HepG2 (cell line): ENCODE results near the gene PRPSAP1. TPM values are rescaled to one million over a fixed set of nuclear protein-coding genes. Genes with fewer than 3 reads are reported as not detected.

Source experiments
- HOXA7 ChIP-seq: sonication (generic); formaldehyde crosslinking; IDR thresholded peaks from 2 replicates; pipeline ENCODE4 v1.8.1; 2022; ENCODE audit warnings: mild to moderate bottlenecking, missing genetic modification reagents, moderate library complexity
- KLF12 ChIP-seq: sonication (generic); formaldehyde crosslinking; IDR thresholded peaks from 2 replicates; pipeline ENCODE4 v1.4.0; 2020; ENCODE audit warnings: missing genetic modification reagents, borderline replicate concordance
- NR1H2 ChIP-seq: sonication (generic); formaldehyde crosslinking; IDR thresholded peaks from 2 replicates; pipeline ENCODE4 v1.8.1; 2022; ENCODE audit warnings: low read depth, missing genetic modification reagents, borderline replicate concordance
- NR2F1 ChIP-seq, 2 experiments: fragments of 450-650 bp in 1 of 2; formaldehyde crosslinking in 1 of 2; IDR thresholded peaks; 2 replicates each; pipeline versions ENCODE4 v1.5.0 to v1.6.1; 2016 to 2020; ENCODE audit warnings: mild to moderate bottlenecking in 1 of 2, missing compliant biosample characterization in 1 of 2, missing genetic modification reagents in 1 of 2, moderate library complexity in 1 of 2
- POLR2A ChIP-seq, 2 experiments: IDR thresholded peaks; 2 replicates each; pipeline ENCODE4 v1.6.1; 2011; ENCODE audit warnings: low read depth in 2 of 2, low read length in 2 of 2, mild to moderate bottlenecking in 1 of 2, moderate library complexity in 1 of 2; ENCODE audit not compliant: insufficient read depth in 1 of 2
- PRPF4 ChIP-seq: fragments of 200-400 bp; formaldehyde crosslinking; IDR thresholded peaks from 2 replicates; pipeline ENCODE4 v1.6.1; 2016; ENCODE audit warnings: low read length, low read depth; ENCODE audit not compliant: poor library complexity, severe bottlenecking
- RFXAP ChIP-seq: sonication (generic); formaldehyde crosslinking; IDR thresholded peaks from 2 replicates; pipeline ENCODE4 v1.4.0; 2020; ENCODE audit warnings: missing genetic modification reagents, borderline replicate concordance
- SMARCE1 ChIP-seq: fragments of 450-650 bp; IDR thresholded peaks from 2 replicates; pipeline ENCODE4 v1.6.1; 2017; ENCODE audit warnings: borderline replicate concordance
- SNAPC2 ChIP-seq: sonication (generic); formaldehyde crosslinking; IDR thresholded peaks from 2 replicates; pipeline ENCODE4 v1.8.1; 2022; ENCODE audit warnings: mild to moderate bottlenecking, missing genetic modification reagents
- XRCC5 ChIP-seq: fragments of 200-400 bp; formaldehyde crosslinking; optimal IDR thresholded peaks from 2 replicates; pipeline ENCODE3; 2017; ENCODE audit warnings: mild to moderate bottlenecking, low read length
- ZBTB38 ChIP-seq: sonication (generic); formaldehyde crosslinking; IDR thresholded peaks from 2 replicates; pipeline ENCODE4 v1.5.1; 2020; ENCODE audit warnings: mild to moderate bottlenecking, missing genetic modification reagents
- ZBTB7A ChIP-seq: sonication (generic); formaldehyde crosslinking; IDR thresholded peaks from 2 replicates; pipeline ENCODE4 v1.8.0; 2022; ENCODE audit warnings: mild to moderate bottlenecking, missing genetic modification reagents
- ZNF274 ChIP-seq: sonication (generic); formaldehyde crosslinking; IDR thresholded peaks from 2 replicates; pipeline ENCODE4 v1.5.1; 2020; ENCODE audit warnings: mild to moderate bottlenecking, missing genetic modification reagents
- ZNF460 ChIP-seq: sonication (generic); formaldehyde crosslinking; IDR thresholded peaks from 2 replicates; pipeline ENCODE4 v1.5.1; 2020; ENCODE audit warnings: missing genetic modification reagents, mild to moderate bottlenecking, borderline replicate concordance
- ZNF543 ChIP-seq: sonication (generic); formaldehyde crosslinking; IDR thresholded peaks from 2 replicates; pipeline ENCODE4 v1.4.0; 2020; ENCODE audit warnings: mild to moderate bottlenecking, missing genetic modification reagents
- ZNF629 ChIP-seq: sonication (generic); formaldehyde crosslinking; conservative IDR thresholded peaks from 2 replicates; pipeline ENCODE4 v1.5.0; 2020; ENCODE audit warnings: missing genetic modification reagents
- ZNF703 ChIP-seq: sonication (generic); formaldehyde crosslinking; IDR thresholded peaks from 2 replicates; pipeline ENCODE4 v1.5.1; 2020; ENCODE audit warnings: missing genetic modification reagents, mild to moderate bottlenecking, moderate library complexity, borderline replicate concordance
- ZNF839 ChIP-seq: sonication (generic); formaldehyde crosslinking; IDR thresholded peaks from 2 replicates; pipeline ENCODE4 v1.4.0; 2020; ENCODE audit warnings: missing genetic modification reagents, mild to moderate bottlenecking, borderline replicate concordance
- ZSCAN12 ChIP-seq: sonication (generic); formaldehyde crosslinking; IDR thresholded peaks from 2 replicates; pipeline ENCODE4 v1.9.0; 2021; ENCODE audit warnings: mild to moderate bottlenecking, missing genetic modification reagents
- polyA plus RNA-seq, 8 experiments: library from polyadenylated mRNA; depleted of rRNA in 3 of 8; stranded (reverse) in 7 of 8; unstranded in 1 of 8; fragments of >200 nt; fragmentation: Illumina TruSeq in 4 of 8; extraction: Trizol in 4 of 8; gene quantifications; 2 replicates each; pipeline versions ENCODE4 v1.2.1 to v1.2.3, GENCODE V29; 2011 to 2016; ENCODE audit warnings: low read depth in 4 of 8, missing spikeins in 1 of 8, mixed read lengths in 1 of 8; ENCODE audit not compliant: insufficient read depth in 1 of 8
- total RNA-seq, 5 experiments: library from RNA; depleted of rRNA; stranded (reverse); fragments of >200 nt; fragmentation: Illumina TruSeq; extraction: Trizol; gene quantifications; 2 replicates each; pipeline ENCODE4 v1.2.3, GENCODE V29; 2016; ENCODE audit warnings: low read depth in 1 of 5
- TF ChIP-seq, protein P1 (sequence below): sonication (generic); formaldehyde crosslinking; IDR thresholded peaks from 2 replicates; pipeline ENCODE4 v1.4.0; 2020; ENCODE audit warnings: missing genetic modification reagents
- TF ChIP-seq, protein P2 (sequence below): sonication (generic); formaldehyde crosslinking; IDR thresholded peaks from 2 replicates; pipeline ENCODE4 v1.5.1; 2020; ENCODE audit warnings: mild to moderate bottlenecking, moderate library complexity, missing genetic modification reagents
- TF ChIP-seq, protein P3 (sequence below): sonication (generic); formaldehyde crosslinking; IDR thresholded peaks from 2 replicates; pipeline ENCODE4 v1.8.1; 2023; ENCODE audit warnings: mild to moderate bottlenecking, inconsistent platforms, moderate library complexity, missing genetic modification reagents, borderline replicate concordance
- TF ChIP-seq, protein P4 (sequence below): sonication (generic); formaldehyde crosslinking; IDR thresholded peaks from 2 replicates; pipeline ENCODE4 v1.8.1; 2023; ENCODE audit warnings: missing genetic modification reagents, inconsistent platforms, borderline replicate concordance

The PRPSAP1 gene
- total and polyA plus RNA-seq, 2 of the 13 experiments (the other 11 are each of a cell fraction or from before 2014, with no cell fraction given): 91.1 to 314 TPM

DNA sequence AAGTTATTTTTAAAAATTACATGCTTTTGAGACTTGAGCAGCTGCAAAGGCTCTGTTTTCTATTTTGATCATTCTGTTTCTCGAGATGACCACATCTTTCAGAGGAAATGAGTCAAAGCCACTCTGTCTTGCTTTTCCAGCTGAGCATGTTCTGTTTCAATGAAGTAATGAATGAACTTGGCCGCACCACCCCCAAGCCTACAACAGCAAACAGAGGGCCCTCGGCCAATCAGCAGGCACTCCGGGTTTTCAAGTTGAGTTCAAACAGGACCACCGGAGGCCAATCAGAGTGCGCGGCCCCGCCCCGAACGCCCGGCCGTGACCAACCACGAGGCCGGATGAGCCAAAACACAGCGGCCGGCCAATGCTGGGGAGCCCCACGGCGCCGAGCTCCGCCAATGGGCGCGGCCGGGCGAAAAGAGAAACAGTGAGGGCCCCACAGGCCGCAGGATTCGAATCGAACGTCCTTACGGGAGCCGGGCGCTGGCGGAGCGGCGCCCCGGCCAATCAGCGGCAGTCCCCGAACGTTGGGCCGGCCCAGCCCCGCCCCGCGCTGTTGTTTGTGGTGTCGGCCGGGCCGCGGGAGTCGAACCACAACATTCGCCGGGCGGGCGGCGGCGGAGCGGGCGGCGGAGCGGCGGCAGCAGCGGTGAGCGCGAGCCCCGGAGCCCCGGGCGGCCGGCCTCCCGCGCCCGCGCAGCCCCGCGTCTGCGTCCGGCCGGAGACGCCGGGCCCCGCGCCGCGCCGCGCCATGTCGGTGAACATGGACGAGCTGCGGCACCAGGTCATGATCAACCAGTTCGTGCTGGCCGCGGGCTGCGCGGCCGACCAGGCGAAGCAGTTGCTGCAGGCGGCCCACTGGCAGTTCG, 88.7 kb downstream of the PRPSAP1 start, which contains the start of gene UBALD2 (continued):
- TF ChIP-seq ZNF543: no peak
- TF ChIP-seq NR2F1 (CRISPR knock-in tag; IDR thresholded peaks at IDR 0.05): no peak
- TF ChIP-seq NR1H2: no peak
- peak; percentile 74; the same call in 1 of the 2 replicates for TF ChIP-seq KLF12 (CRISPR knock-in tag)
- TF ChIP-seq, protein P1, sequence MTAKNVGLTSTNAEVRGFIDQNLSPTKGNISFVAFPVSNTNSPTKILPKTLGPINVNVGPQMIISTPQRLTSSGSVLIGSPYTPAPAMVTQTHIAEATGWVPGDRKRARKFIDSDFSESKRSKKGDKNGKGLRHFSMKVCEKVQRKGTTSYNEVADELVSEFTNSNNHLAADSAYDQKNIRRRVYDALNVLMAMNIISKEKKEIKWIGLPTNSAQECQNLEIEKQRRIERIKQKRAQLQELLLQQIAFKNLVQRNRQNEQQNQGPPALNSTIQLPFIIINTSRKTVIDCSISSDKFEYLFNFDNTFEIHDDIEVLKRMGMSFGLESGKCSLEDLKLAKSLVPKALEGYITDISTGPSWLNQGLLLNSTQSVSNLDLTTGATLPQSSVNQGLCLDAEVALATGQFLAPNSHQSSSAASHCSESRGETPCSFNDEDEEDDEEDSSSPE (CRISPR knock-in tag): peak; percentile 93
- no peak for TF ChIP-seq HOXA7 (CRISPR knock-in tag)
- TF ChIP-seq, protein P2, sequence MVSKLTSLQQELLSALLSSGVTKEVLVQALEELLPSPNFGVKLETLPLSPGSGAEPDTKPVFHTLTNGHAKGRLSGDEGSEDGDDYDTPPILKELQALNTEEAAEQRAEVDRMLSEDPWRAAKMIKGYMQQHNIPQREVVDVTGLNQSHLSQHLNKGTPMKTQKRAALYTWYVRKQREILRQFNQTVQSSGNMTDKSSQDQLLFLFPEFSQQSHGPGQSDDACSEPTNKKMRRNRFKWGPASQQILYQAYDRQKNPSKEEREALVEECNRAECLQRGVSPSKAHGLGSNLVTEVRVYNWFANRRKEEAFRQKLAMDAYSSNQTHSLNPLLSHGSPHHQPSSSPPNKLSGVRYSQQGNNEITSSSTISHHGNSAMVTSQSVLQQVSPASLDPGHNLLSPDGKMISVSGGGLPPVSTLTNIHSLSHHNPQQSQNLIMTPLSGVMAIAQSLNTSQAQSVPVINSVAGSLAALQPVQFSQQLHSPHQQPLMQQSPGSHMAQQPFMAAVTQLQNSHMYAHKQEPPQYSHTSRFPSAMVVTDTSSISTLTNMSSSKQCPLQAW (CRISPR knock-in tag): 0 out of 2 replicates have a peak, but pooled peaks have one; percentile 66
- TF ChIP-seq ZNF839 (CRISPR knock-in tag): no peak
- TF ChIP-seq ZNF460 (CRISPR knock-in tag): no peak
- no peak for TF ChIP-seq ZBTB7A (CRISPR knock-in tag)
- TF ChIP-seq POLR2A (IDR thresholded peaks at IDR 0.05; ENCODE audit: insufficient read depth in 1 of 2, low read depth in 2 of 2, low read length in 2 of 2): peak; percentile 55; a peak in 2 of 4 replicates
- TF ChIP-seq SMARCE1: no peak
- TF ChIP-seq PRPF4: no peak
- TF ChIP-seq ZBTB38 (CRISPR knock-in tag): no peak; the same call in 1 of the 2 replicates
- 0 out of 2 replicates have a peak, but pooled peaks have one; percentile 73 for TF ChIP-seq ZSCAN12 (CRISPR knock-in tag)
- TF ChIP-seq ZNF274 (CRISPR knock-in tag): no peak
- TF ChIP-seq XRCC5: peak; percentile 63
- 0 out of 2 replicates have a peak, but pooled peaks have one; percentile 13 for TF ChIP-seq ZNF703 (CRISPR knock-in tag)
- TF ChIP-seq SNAPC2: peak; percentile 62; the same call in 1 of the 2 replicates
- TF ChIP-seq, protein P3, sequence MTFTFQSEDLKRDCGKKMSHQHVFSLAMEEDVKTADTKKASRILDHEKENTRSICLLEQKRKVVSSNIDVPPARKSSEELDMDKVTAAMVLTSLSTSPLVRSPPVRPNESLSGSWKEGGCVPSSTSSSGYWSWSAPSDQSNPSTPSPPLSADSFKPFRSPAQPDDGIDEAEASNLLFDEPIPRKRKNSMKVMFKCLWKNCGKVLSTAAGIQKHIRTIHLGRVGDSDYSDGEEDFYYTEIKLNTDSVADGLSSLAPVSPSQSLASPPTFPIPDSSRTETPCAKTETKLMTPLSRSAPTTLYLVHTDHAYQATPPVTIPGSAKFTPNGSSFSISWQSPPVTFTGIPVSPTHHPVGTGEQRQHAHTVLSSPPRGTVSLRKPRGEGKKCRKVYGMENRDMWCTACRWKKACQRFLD (CRISPR knock-in tag): no peak
- TF ChIP-seq, protein P4, sequence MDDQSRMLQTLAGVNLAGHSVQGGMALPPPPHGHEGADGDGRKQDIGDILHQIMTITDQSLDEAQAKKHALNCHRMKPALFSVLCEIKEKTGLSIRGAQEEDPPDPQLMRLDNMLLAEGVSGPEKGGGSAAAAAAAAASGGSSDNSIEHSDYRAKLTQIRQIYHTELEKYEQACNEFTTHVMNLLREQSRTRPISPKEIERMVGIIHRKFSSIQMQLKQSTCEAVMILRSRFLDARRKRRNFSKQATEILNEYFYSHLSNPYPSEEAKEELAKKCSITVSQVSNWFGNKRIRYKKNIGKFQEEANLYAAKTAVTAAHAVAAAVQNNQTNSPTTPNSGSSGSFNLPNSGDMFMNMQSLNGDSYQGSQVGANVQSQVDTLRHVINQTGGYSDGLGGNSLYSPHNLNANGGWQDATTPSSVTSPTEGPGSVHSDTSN (CRISPR knock-in tag): no peak
- peak; percentile 97 for TF ChIP-seq RFXAP
- no peak for TF ChIP-seq ZNF629 (CRISPR knock-in tag)
